ENCODE measurements around the gene DYNLRB2.

DYNLRB2 gene

DNA sequence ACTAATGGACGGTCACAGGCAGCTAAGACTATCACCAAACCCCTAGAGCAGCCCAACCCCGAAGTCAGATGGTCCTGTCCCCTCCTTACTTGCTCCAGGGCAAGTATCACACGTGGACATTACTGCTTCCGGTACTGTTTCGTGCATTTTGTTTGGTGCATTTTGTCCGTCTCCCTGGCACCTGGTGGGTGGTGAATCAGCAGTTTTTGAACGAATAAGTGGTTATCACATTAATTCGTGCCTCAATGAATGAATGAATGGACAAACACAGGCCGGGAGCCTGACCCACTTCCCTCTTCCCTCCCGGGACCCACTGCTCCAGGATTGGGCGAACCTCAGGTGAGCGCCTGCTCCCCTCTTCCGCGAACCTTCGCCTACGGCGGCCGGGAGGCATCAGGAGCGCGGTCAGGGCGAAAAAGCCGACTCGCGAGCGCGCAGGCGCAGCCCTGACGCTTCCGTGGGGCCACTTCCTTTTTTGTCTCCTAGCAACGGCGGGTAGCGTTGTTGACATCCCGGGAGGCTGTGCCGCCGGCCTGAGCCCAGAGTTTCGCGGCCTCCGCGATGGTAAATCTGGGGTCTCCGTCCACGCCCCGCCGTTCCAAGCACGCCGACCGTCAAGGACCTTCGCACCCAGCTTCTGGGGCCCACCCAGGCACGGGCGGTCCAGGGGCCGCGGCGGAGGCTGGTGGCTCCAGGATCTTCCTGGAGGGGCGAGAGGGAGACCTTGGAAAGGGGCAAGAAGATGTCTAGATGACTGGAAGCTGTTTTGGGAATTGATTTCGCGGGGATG, at the start of gene DYNLRB2:
Gene DYNLRB2, plus strand, starts transcription at position 478 of the 790 bp plus-strand sequence. Its CDS starts 84 bp downstream, at position 562.
- DNase-seq (ENCODE audit: low read depth): peak; percentile 69

DNA sequence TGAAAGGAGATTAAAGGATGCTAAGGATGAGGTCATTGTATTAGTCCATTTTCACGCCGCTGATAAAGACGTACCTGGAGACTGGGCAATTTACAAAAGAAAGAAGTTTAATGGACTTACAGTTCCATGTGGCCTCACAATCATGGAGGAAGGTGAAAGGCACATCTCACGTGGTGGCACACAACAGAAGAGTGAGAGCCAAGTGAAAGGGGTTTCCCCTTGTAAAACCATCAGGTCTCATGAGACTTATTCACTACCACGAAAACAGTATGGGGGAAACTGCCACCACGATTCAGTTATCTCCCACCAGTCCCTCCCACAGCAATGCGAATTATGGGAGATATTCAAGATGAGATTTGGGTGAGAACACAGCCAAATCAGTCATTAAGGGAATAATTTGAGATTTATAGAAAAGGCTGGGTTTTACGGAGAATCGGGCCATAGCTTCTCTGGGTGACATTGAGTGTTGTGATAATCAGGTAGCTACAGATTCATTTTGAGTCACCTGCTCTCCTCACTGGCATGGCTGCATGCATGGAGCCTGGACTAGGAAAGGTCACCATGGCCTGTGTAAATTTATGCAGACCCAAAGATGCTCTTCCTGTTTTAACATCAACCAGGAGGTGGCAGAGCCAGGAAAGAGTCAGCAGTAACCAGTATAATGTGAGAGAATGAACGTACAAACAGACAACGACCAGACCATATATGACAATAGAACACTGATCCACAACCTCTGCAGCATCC, 40.5 kb upstream of the DYNLRB2 start:
- no peak for DNase-seq (ENCODE audit: low read depth)

DNA sequence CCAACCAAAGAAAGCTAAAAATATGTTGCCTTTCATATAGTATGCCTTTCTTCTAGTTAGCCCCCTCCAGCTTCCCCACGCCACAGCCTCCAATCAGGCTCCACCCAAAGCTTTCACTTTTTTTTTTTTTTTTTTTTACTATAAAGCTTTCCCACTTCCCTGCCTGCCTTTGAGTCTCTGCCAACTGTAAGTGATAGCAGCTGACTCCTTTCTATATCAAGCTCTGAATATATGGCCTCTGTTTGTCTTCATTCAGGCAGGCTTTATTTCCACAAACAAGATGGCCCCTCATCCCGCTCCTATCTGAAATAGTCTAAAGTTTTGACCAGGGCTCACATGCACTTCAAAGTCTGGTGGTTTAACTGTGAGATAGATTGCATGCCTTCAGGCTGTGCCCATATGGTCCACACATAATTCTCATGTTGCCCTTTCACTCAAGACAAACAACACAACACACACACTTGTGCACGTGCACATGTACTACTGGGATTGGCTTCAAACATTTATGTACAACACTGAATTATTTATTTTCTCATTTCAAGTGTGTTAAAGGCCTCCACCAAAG, 39.8 kb upstream of the DYNLRB2 start:
- no peak for DNase-seq (ENCODE audit: low read depth)

DNA sequence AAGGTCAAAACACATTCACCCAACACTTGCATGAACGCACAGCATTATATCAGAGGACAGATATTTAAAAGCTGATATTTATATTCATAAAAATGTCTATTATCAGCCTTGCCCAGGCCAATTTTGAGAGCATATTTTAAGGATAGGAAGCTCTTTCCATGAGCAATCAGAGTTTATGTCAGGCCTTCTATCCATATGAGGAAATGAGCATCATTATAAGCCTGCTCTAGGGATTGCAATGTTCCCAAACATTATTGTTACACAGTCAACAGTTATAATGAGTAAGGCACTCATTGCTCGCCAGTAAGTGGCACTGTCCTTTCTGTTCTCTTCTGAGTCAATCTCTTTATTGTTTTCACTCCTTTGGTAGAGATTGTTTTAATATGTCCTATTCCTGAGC, 37.7 kb upstream of the DYNLRB2 start:
- no peak for DNase-seq (ENCODE audit: low read depth)

GRCh38 chr16:80507538-80507937, 33.3 kb upstream of the DYNLRB2 start:
- no peak for DNase-seq (ENCODE audit: low read depth)

DNA sequence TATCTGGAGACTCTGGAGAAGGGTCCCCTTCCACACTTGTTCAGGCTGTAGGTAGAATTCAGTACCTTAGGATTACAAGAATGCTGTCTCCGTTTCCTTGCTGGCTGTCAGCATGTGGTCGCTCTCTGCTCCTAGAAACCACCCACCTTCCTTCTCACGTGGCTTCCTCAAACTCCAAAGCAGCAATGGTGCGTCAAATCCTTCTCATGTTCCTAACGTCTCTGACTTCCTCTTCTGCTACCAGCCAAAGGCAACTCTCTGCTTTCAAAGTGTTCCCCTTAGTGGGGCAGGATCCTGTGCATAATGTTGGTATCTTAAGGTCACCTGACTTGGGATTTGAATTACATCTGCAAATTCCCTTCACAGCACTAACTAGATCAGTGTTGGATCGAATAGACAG, 30.9 kb upstream of the DYNLRB2 start:
- DNase-seq (ENCODE audit: low read depth): no peak

GRCh38 chr16:80511824-80512592, 28.8 kb upstream of the DYNLRB2 start:
- no peak for DNase-seq (ENCODE audit: low read depth)

- no peak for DNase-seq (ENCODE audit: low read depth)
Observed at GRCh38 chr16:80512593-80512853, 28.3 kb upstream of the DYNLRB2 start.

- DNase-seq (ENCODE audit: low read depth): no peak
Observed at GRCh38 chr16:80515374-80515773, 25.4 kb upstream of the DYNLRB2 start.

DNA sequence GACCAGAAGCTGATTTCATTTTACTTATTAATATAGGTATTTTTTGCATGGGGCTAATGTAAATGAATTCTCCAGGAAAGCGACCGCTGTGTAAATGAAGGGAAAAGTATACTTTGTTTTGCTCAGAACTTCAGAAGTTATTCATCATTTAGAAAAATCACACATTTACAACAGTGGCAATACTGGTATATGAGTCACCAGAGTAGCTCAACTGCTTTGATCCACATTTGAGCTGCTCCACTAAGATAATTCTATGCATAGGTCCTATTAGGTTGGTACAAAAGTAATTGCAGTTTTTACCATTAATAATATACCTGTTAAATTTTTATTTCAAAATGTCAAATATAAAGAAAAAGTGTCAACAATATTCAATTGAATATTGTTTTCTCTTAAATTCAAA, 22.9 kb upstream of the DYNLRB2 start:
- no peak for DNase-seq (ENCODE audit: low read depth)

GRCh38 chr16:80518436-80518835, 22.4 kb upstream of the DYNLRB2 start:
- DNase-seq (ENCODE audit: low read depth): no peak

DNA sequence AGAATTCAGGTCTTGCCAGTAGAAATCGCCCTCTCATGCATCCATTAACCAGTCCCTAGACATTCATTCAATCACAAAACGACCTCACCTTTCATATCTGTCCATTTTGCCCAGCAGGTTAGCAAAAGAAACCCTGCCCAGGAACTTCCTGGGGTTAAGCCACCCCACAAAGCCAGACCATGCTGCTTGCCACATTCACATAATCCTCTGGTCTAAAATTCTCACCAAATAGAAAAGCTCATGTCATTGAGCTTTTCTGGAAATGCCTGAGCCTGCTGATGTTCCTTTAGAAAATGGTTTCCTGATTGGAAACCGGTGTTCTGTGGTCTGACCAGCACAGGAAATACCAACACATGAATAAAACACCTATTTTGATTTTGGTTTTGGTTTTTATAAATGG, 21.6 kb upstream of the DYNLRB2 start:
- no peak for DNase-seq (ENCODE audit: low read depth)

DNA sequence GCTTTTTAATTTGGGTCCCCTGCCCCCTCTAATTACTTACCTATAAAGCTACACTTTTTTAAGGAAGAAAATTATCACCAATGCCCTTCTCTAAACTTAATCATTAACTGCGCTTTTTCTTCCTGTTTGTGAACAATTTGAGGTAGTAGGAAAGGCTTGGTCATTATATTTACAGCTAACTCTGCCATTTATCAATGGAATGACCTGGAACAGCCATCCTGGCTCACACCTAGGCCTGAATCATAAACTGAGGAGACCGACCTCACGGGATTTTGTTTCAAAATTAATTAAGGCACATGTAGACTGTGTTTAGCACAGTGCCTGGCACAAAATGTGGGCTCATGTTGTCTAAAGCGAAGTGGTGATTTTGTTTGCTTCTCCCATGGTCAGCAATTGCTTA, 15.4 kb upstream of the DYNLRB2 start:
- no peak for DNase-seq (ENCODE audit: low read depth)

- no peak for DNase-seq (ENCODE audit: low read depth)
Observed at GRCh38 chr16:80526418-80527061, 14.3 kb upstream of the DYNLRB2 start.

- DNase-seq (ENCODE audit: low read depth): no peak
Observed at GRCh38 chr16:80527297-80527696, 13.5 kb upstream of the DYNLRB2 start.

DNA sequence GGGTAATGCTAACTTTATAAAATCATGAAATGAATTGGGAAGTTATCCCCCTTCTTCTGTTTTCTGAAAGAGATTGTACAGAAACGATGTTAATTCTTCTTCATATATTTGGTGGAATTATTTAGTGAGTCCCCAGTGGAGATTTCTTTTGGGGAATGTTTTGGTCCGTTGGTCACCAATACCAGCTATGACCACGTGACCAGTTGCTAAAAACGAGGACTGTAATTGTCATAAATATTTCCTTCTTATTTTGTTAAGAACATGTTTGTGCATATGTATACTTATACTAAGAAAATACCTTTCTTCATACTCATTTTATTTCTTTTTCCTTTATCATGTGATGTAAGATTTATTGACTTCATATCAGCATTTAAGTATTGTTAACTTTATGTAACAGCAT, 10.3 kb upstream of the DYNLRB2 start:
- DNase-seq (ENCODE audit: low read depth): no peak

DNA sequence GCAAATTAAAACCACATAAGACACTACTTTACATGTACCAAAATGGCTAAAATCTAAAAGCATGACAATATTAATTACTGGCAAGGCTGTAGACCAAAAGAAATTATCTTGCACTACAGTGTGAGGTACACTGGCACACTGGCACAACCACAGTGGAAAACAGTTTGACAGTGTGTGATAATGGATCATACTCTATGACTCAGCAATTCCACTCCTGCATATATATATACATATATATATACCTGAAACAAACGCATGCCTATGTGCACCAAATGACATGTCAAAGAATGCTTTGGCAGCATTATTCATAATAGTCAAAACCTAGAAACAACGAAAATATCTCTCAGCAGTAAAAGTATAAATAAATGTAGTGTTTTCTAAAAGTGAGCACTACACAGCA, 4.6 kb upstream of the DYNLRB2 start:
- no peak for DNase-seq (ENCODE audit: low read depth)

DNA sequence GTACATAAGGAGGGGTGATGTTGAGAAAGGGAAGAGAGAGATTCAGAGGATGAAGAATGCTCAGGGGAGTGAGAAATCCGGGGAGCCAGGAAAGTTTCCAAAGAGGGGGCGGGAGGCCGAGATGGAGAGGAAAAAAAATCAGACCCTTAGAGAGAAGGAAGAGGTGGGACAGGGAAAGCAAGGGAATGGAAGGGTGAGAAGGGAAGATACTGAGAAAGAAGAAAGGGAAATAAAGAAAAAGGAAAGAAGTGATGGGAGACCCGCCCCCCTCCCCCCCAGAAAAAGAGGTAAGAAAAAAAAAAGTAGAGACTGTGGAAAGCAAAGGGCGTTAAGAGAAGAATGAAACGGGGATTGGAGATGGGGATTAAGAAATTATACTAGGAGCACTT, 507 bp downstream of the DYNLRB2 start:
- no peak for DNase-seq (ENCODE audit: low read depth)

- no peak for DNase-seq (ENCODE audit: low read depth)
Observed at GRCh38 chr16:80543162-80543561, 2.4 kb downstream of the DYNLRB2 start.

DNA sequence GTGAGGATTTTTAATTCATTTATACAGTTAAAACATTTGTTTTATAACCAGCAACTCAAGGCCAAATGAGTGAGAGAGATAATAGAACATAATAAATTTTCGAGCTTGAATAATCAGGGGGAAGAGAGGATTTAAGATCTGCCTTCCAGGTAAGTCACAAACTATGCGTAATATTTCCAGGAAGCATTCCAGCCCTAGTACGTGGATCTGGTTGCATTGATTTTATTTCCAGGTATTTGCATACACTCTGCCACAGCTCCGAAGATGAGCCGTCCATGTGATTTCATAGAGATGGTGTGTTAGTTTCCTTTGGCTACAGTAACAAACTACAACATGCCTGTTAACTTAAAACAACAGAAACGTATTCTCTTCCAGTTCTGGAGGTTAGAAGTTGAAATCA, 3.5 kb downstream of the DYNLRB2 start:
- no peak for DNase-seq (ENCODE audit: low read depth)

DNA sequence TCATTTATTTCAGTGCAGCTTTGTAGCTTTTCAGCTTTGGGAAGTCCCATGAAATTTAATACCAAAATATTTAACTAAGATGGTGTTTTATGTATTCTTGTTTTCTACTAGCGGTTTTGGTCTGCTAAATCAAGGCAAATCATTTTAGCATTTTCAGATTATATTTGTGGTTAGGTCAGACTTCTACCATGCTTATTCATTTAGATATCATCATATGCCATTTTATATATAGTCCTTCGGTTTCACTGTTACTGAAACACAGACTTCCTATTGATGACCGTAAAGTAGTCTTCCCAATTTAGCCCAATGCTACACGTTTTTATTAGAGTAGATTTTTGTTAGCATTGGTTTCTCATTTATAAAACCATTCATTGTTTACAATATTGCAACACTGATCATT, 5.5 kb downstream of the DYNLRB2 start:
- DNase-seq (ENCODE audit: low read depth): no peak

DNA sequence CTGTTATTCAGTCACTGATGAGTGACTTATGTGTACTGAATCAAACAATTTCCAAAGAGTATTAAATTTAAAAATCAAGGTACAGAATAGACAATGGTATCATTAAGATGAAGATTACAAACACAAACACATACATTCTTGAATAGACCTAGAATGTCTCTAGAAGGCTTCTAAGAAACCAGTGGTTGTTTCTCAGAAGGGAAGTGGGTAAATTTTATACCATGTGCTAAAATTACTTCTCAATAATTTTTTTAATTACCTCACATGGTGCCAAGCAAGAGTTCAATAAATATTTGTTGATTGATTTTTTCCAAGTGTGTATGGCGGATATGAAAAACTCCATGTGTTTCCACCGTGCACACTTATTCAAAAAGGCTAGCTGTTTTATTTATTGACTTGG, 6.4 kb downstream of the DYNLRB2 start:
- DNase-seq (ENCODE audit: low read depth): no peak

Data from stimulated activated CD8-positive, alpha-beta memory T cell treated with anti-CD3 and anti-CD28 coated beads, Interleukin-15, amount 100 ng/mL, for 24 hours (primary cell).